Mucosa of stomach (tissue), 1 donor: ENCODE results near the gene POLA2.
"Not testable (repeated sequence)": the region's sequence is repeated elsewhere in the genome, so short reads cannot be mapped to it uniquely, and the experiment has no call there.

Experiments
- H3K27me3 ChIP-seq: one replicate; pipeline ENCODE4 v1.7.0; 2013; ENCODE audit warnings: mild to moderate bottlenecking, low read length; ENCODE audit not compliant: control insufficient read depth, insufficient read depth
- H3K36me3 ChIP-seq: one replicate; pipeline ENCODE4 v1.7.0; 2013; ENCODE audit warnings: low read length; ENCODE audit not compliant: control insufficient read depth, insufficient read depth
- H3K4me1 ChIP-seq: one replicate; pipeline ENCODE4 v1.7.0; 2013; ENCODE audit warnings: mild to moderate bottlenecking, low read length; ENCODE audit not compliant: control insufficient read depth, insufficient read depth
- H3K4me3 ChIP-seq: one replicate; pipeline ENCODE4 v1.7.0; 2013; ENCODE audit warnings: low read length
- H3K9ac ChIP-seq: one replicate; pipeline ENCODE4 v1.7.0; 2013; ENCODE audit warnings: mild to moderate bottlenecking, low read length, moderate library complexity
- H3K9me3 ChIP-seq: one replicate; pipeline ENCODE4 v1.7.0; 2013; ENCODE audit warnings: mild to moderate bottlenecking, low read length, moderate library complexity; ENCODE audit not compliant: control insufficient read depth
- donor health status: Pancreatic carcinoma.

The POLA2 gene

GRCh38 chr11:65332591-65332990 lies 70.8 kb downstream of the POLA2 start:
- H3K27me3 ChIP-seq, H3K9me3 ChIP-seq, H3K4me3 ChIP-seq, H3K9ac ChIP-seq, H3K36me3 ChIP-seq: not testable (repeated sequence)
- H3K4me1 ChIP-seq: peaks cover 12% of the 10 kb centered on the region

GRCh38 chr11:65334696-65335295 lies 73.0 kb downstream of the POLA2 start:
- H3K4me1 ChIP-seq: peaks cover 12% of the 10 kb centered on the region
- H3K9me3 ChIP-seq: no peaks in the 10 kb centered on the region
- peak overlapping the region; percentile 82 for H3K4me3 ChIP-seq
- no peaks in the 10 kb centered on the region for H3K36me3 ChIP-seq
- peak overlapping the region; percentile 95 for H3K9ac ChIP-seq
- H3K27me3 ChIP-seq: no peaks in the 10 kb centered on the region

- peaks cover 12% of the 10 kb centered on the region for H3K36me3 ChIP-seq
- H3K9me3 ChIP-seq: no peaks in the 10 kb centered on the region
- no peak overlapping the region for H3K4me3 ChIP-seq
- peaks cover 12% of the 10 kb centered on the region for H3K4me1 ChIP-seq
- H3K9ac ChIP-seq: no peak overlapping the region
- no peaks in the 10 kb centered on the region for H3K27me3 ChIP-seq
Observed at GRCh38 chr11:65338676-65339075, 76.9 kb downstream of the POLA2 start.

- peaks cover 20% of the 10 kb centered on the region for H3K36me3 ChIP-seq
- no peaks in the 10 kb centered on the region for H3K9me3 ChIP-seq
- H3K4me1 ChIP-seq: peaks cover 3% of the 10 kb centered on the region
- no peaks in the 10 kb centered on the region for H3K27me3 ChIP-seq
- no peak overlapping the region for H3K4me3 ChIP-seq
- H3K9ac ChIP-seq: no peak overlapping the region
Observed at GRCh38 chr11:65340226-65340625, 78.5 kb downstream of the POLA2 start.

GRCh38 chr11:65341856-65342255 lies 80.1 kb downstream of the POLA2 start:
- Histone ChIP-seq H3K9ac (no peak overlapping the region), H3K27me3 (no peaks in the 10 kb centered on the region), H3K9me3 (no peaks in the 10 kb centered on the region), H3K4me3 (no peak overlapping the region), H3K36me3 (peaks cover 34% of the 10 kb centered on the region), H3K4me1 (no peaks in the 10 kb centered on the region)
